ENCODE measurements around the gene GKN2.
"Not testable (repeated sequence)": the region's sequence is repeated elsewhere in the genome, so short reads cannot be mapped to it uniquely, and the experiment has no call there.

The GKN2 gene

DNA sequence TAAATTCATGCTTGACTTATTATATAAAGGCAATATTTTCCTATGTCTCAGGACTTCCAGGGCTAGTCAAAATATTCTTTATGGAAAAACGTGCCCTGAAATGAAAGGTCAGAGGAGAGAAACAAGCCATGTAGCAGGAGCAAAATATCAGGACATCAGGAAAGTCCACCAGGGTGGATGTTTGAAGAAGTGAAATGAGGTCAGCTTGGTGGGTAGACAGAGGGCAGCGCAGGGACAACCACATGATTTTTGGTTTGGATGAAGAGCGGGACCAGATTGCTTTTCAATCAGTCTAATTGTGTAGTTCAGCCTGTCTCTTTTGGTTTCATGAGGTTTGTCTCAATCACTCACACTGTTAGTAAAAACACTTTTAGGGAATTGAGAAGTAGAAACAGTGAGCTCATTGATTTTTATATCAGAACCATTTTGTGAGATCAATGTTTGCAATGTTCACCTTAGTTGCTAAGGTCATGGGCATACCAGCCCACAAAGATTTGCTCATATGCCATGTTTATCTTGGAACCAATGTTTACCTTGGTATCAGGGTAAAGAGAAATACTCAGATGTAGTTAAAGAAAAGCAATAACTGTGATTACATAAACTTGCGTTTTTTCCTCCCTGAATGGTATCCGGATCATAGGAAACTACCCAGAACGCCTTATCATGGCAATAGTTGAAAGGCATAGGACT is 32.1 kb downstream of the GKN2 start:
- DNase-seq (ENCODE audit: low read depth, low spot score): no peak

DNA sequence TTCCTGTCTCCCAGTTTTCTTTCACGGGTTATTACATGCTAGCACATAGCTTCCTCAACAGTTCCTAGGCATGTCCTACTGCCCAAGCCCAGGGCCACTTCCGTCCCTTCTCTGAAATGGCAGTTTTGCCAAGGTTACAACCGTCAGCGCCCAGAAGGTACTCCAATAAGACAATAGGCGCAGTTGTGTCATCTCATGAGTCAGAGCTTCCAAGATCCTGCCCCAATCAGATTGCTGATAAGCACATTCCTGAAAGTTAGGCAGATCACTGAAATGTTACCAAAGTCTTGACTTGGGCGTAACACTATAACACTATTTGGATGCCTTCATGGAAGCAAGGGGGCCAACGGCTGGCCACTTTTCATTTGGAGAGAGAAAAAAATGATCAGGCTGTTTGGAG is 34.2 kb downstream of the GKN2 start:
- peak; percentile 30 for DNase-seq (ENCODE audit: low read depth, low spot score)

DNA sequence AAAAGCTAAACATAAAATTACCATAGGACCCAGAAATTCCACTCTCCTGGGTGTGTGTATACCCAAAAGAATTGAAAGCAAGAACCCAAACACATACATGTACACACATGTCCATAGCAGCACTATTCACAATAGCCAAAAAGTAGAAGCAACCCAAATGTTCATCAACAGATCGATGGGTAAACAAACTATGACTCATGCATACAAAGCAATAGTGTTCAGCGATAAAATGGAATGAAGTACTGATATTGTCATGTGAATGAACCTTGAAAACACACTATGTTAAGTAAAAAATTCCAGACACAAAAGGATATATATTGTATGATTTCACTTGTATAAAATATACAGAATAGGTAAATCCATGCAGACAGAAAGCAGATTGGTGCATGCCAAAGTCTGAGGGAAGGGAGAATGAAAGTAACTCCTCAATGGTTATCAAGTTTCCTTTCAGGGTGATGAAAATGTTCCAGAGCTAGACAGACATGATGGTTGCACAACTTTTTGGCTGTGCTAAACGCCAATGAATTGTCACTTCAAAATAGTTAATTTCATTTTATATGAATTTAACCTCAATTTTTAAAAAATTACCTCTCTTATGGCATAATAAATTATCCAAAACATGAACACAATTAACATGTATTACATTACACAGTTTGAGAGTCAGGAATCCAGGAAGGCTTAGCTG is 35.5 kb downstream of the GKN2 start:
- DNase-seq (ENCODE audit: low read depth, low spot score): no peak

DNA sequence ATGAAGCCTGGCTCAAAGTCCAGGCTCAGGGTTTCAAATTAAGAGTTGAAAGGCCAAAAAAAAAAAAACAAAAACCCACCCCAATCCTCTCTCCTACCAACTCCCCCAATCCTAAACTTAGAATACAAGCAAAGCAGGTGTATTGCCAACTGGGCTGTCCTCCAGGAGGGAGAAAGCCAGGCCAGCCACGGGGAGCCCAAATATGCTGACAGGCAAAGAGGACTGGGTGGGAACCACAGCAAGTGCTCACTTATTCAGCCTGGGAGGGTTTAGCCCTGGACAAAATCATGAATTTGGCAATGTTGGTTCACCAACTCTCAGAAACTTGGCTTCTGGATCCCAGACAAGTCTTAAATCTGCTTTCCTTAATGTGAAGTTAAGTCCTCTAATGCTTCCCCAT is 36.5 kb downstream of the GKN2 start:
- no peak for DNase-seq (ENCODE audit: low read depth, low spot score)

DNA sequence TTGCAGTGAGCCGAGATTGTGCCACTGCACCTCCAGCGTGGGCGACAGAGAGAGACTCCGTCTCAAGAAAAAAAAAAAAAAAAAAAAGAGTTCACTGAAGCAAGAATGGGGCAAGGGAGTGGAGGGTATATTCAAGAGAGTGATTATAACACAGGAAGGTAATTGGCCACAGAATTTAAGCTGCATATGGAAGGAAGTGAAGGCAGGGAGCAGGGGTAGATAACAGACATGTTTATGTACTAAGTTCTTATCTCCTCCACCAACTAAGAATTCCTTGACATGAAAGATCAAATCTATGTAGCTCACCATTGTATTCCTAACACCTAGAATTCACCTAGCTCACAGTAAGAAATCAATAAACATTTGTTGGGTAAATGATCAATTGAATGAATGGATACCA is 37.3 kb downstream of the GKN2 start:
- no peak for DNase-seq (ENCODE audit: low read depth, low spot score)

DNA sequence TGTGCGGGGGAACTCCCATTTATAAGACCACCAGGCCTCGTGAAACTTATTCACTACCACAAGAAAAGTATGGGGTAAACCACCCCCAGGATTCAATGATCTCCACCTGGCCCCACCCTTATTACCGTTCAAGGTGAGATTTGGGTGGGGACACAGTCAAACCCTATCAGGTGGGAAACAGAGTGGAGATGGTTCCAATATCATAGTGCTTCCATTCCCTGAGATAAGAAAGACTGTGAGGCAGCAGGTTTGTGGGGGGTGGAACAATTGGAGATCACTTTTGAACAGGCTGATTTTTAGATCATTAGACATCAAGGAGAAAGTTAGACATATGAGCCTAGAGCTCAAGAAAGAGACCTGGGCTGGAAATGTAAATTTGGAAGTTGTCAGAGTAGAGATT is 39.3 kb downstream of the GKN2 start:
- no peak for DNase-seq (ENCODE audit: low read depth, low spot score)

DNA sequence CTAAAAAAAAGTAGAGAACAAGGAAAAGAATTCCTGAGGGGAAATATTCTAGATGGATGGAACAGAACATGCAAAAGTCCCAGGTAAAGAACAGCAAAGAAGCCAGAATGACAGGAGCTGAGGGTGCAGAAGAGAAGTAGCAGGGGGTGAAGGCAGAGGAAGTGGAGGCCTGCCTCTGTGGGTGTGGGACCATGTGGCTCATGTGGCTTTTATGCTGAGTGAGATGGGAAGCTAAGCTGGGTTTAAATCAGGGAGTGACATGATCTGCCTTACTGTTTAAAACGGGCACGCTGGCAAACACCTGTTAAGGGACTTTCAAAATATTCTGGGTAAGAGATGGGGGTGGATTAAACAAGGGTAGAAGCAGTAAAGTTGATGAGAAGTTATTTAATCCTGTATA is 40.0 kb downstream of the GKN2 start:
- no peak for DNase-seq (ENCODE audit: low read depth, low spot score)

DNA sequence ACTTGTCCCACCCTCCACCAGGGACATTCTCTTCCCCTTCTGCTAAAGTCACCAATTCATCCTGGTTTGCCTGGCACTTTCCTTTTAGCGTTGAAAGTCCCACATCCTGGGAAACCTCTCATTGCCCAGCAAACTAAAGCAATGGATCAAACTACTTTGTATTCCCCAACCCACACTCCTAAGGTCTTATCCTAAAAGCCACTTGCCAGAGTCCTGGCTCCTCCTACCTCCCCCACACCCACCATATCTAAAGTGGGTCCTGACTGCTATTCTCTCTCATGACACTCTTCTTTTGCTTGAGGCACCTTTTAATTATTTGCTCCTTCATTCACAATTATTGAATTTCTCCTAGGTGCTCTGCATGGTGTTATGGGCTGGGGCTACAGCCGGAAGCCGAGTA is 40.6 kb downstream of the GKN2 start:
- DNase-seq (ENCODE audit: low read depth, low spot score): no peak

DNA sequence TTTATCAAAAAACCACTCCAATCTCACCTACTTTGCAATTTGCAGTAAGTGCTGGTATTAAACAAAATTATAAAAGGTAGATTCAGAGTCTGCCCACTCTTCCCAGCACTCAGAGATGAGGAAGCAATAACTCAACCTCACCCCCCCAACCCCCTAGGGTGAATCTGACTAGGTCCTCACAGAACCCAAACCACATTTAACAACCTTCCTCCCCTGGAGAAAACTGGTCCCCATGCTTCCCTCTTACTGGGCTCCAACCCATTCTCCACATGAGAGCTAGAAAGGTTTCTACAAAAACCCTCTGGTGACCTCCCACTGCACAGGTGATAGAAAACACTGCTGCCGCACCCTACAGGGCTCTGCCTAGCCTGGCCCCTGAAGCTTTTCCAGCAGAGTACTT is 41.0 kb downstream of the GKN2 start:
- no peak for DNase-seq (ENCODE audit: low read depth, low spot score)

DNA sequence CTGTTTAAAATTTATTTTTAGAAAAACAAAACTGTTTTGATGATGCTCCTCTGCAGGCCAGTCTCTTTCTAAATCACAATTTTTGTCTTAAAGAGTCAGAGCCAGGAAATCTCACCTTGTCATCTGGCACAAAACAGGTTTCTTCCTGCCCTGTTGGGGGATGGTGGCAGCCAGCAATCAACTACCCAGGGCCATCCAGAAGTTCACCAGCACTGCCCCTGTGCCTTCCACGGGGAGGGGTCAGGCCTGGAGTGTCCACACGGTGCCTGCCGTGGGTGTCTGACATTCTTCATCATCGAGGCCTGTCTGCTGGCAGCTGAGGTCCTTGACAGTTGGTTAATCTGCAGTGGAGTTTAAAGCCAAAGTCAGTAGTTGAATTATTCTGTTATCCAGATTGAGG is 41.4 kb downstream of the GKN2 start:
- DNase-seq (ENCODE audit: low read depth, low spot score): no peak

DNA sequence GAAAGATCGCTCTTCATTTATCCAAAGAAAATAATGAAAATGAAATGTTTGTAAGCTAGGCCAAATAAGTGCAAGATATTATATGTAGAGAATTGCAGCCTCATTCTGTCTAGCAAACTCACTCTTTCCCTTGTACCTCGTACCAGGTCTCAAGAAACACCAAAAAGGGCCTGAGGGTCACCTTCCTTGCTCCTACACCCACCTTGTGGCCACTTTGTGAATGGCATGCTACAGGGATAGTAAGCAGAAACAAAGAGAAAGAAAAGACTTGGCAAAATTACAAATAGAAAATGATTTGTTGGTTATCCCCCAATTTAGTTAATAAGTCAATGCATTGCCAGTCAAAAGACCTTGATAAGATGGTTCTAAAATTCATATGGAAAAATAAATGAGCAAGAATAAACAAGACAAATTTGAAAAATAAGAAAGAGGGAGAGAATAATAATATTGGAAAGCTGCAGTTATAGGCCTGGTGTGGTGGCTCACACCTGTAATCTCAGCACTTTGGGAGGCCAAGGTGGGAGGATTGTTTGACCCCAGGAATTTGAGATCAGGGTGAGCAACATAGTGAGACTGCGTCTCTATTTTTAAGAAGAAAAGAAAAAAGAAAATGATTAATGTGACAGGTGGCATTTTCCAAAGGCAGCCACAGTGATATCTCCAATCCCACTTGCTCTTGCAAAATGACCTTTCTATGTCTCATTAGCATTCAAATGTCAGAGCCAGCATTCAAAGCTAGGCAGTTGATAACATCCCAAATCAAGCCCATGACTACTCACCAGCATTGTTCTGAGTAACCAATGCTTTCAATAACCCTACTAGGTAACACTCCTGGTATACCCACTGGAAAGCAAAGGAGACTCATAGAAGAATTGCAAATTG is 42.7 kb downstream of the GKN2 start:
- DNase-seq (ENCODE audit: low read depth, low spot score): peak; percentile 85

DNA sequence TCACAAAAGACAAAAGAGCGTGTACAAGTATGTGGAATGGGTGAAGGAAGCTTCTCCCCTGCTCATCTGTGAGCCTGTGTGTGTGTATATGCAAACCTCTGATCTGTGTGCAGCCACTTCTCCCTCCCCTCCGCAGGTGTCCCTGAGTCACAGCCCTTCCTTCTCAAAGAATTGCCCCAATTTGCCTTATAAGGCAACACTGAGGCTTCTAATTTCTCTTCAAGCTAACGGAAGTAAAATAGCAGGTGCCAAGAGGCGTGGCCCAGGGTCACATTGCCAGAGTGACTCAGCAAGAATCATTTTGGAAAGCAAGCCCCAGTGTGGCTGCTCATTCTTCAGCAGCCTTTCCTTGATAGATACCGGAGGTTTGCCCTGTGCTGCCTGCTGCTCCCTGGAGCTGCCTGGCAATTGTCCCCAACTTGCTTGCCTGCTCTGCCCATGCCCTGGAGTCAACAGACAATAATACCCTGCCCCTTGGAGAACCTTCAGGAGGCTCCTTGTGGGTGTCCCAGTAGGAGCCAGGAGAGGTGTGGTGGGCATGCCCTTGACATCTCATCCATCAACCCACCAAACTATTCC is 44.2 kb downstream of the GKN2 start:
- peak; percentile 84 for DNase-seq (ENCODE audit: low read depth, low spot score)

DNA sequence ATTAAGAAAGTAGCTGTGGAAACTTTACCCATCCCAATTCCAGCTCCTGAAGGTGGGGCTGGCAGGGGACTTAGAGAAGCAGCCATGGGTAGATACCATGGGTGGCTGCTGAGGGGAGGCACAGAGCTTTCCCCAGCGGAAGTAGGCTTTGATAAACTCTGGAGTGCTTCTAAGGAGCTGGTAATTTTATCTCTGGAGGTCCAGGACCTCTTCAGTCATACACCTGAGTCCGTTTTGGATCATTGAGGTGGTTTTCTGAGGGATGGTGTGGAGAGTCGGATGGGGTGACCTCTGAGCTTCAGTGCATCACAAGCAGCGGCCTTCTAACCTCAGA is 44.8 kb downstream of the GKN2 start:
- DNase-seq (ENCODE audit: low read depth, low spot score): no peak

DNA sequence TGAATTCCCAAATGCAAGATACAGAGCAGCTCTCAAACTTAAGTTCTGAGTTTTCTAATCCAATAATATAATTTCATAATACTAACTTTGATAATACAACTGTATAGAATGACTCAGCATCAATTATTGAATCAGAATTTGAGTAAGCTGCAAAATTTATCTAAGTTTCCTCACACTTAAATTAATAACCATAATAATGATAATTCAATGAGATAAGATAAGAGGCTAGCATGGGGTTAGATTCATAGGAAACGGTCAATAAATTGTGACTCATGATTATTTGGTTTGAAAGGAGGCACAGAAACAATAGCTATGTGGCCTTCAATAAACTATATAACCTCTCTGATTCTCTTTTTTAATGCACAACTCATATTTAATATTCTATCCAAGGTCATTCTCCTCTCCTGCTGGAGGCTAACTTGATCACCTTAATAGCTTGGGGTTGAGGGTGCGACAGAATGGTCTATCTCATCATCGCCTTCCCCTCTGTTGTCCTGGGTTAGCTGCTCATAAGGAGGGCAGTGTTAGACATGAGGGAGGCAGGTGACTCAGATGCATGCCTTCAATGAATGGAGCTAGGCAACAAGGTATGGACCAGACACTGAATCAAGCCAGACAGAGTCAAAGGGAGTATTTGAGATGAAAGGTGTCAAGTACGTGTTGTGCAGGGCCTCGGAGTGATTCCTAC is 45.3 kb downstream of the GKN2 start:
- no peak for DNase-seq (ENCODE audit: low read depth, low spot score)

DNA sequence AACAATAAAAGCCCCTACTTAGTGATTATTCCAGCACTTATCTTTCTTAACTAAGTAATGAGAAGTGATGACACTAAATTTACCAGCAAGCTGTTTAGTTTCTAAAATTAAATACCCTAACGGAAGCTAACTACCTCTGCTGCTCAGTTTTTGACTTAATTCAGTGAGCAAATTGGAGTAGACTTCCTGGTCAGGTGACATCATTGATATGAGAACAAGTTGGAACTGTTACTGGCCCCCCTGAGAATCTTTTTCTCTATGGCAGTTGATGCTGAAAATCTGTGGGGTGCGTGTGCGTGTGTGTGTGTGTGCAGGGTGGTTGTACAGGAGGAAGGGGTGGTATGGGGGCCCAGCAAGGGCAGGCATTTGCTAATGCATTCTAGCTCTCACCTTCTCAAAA is 46.0 kb downstream of the GKN2 start:
- DNase-seq (ENCODE audit: low read depth, low spot score): no peak

DNA sequence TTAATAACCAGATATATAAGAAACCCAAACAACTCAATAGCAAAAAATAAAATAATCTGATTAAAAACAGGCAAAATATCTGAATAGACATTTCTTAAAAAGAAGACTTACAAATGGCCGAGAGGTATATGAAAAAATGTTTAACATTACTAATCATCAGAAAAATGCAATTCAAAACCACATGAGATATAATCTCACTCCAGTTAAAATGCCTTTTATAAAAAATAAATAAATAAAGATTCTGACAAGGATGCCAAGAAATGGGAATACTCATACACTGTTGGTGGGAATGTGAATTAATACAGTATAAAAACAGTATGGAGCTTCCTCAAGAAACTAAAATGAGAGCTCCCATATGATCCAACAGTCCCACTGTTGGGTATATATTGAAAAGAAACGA is 47.6 kb downstream of the GKN2 start:
- no peak for DNase-seq (ENCODE audit: low read depth, low spot score)

DNA sequence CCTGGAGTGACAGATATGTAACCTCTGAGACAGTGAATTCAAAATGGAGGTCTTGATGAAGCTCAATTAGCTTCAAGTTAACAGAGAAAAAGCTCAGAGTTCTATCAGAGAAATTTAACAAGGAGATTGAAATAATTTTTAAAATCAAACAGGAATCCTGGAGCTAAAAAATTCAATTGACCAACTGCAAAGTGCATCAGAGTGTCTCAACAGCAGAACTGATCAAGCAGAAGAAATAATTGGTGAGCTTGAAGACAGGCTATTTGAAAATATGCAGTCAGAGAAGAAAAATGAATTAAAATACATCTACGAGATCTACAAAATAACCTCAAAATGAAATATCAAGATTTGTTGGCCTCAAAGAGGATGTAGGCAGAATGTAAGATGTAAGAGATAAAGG is 51.1 kb downstream of the GKN2 start:
- no peak for DNase-seq (ENCODE audit: low read depth, low spot score)

DNA sequence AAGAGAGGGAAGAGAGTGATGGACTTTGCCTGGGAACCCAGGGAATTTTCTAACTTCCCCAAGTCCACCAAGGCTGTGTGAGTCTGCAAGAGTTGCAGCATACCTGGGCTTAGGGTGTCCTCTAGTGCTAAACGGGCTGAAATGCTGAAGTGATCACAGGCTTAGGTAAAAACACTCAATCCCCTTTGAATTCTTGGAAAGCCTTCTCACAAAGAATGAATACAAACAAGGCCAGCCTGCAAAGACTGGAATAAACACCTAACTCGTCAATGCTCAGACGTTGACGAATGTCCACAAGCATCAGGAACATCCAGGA is 51.5 kb downstream of the GKN2 start:
- DNase-seq (ENCODE audit: low read depth, low spot score): no peak

DNA sequence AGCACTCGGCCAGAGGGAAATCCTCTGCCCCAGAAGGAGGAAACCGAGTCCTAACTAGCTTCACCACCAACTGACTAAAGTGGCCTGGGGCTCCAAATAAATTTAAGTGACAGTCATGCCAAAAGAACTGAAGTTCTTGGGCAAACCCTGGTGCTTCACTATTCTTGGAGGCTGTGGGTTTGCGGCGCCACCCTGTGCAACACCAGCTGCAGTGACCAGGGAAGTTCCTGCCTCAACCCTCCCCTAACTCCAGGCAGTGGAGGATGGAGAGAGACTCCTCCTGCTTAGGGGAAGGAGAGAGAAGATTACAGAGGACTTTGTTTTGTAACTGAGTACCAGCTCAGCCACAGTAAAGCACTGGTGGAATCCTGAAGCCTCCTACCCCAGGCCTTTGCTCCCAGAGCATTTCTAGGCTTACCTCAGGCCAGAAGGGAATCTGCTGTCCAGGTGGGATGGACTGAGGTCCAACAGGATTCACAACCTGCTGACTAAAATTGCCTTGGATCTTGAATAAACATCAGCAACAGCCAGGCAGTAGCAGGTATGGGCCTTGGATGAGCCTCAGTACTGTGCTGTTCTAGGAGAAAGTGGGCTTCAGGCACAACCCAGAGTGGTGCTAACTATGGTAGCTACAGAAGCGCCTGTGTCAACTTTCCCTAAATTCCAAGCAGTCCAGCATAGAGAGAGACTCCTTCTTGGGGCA is 52.0 kb downstream of the GKN2 start:
- no peak for DNase-seq (ENCODE audit: low read depth, low spot score)

DNA sequence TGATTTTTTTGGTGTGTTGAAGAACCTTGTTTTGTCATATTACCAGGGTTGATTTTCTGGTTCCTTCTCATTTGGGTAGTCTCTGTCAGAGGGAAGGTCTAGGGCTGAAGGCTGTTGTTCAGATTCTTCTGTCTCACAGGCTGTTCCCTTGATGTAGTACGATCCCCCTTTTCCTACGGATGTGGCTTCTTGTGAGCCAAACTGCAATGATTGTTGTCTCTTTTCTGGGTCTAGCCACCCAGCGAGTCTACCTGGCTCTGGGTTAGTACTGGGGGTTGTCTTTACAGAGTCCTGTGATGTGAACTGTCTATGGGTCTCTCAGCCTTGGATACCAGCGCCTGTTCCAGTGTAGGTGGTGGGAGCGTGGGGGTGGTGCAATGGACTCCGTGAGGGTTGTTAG is 56.7 kb downstream of the GKN2 start:
- DNase-seq (ENCODE audit: low read depth, low spot score): not testable (repeated sequence)
